ENCODE data around the gene JOSD2.

DNA sequence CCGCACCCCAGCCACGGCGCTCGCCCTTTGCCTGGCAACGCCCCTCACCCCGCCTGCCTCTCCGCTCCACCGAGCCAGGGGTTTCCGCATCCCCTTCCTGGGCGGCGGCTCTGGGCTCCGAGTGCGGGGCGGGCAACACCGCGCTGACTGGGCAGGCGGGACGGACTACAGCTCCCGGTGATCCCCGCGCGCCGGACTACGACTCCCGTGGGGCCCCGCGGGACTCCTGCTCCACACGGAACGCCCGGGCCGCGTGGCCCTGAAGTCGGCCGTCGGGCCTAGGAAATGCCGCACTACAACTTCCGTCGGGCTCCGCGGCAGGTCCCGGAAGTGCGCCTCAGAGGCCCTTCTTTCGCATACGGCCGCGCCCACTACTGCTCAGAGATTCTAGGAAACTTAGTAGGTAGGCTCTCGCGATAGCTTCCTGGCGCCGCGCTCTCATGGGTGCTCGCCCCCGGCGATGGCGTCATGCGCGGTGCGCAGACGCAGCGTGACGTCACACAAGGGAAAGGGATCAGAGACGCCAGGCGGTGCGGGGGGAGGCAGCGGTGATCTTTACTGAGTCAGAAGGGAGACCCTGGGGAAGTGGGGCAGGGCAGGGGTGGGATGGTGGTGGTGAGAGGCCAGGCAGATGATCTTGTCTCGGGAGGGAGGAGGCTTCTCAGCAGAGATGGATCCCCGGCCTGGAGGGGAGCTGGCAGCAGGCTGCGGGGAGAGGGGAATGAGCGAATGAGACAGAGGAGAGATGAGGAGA, at the start of gene JOSD2:
- TF ChIP-seq, protein P1, sequence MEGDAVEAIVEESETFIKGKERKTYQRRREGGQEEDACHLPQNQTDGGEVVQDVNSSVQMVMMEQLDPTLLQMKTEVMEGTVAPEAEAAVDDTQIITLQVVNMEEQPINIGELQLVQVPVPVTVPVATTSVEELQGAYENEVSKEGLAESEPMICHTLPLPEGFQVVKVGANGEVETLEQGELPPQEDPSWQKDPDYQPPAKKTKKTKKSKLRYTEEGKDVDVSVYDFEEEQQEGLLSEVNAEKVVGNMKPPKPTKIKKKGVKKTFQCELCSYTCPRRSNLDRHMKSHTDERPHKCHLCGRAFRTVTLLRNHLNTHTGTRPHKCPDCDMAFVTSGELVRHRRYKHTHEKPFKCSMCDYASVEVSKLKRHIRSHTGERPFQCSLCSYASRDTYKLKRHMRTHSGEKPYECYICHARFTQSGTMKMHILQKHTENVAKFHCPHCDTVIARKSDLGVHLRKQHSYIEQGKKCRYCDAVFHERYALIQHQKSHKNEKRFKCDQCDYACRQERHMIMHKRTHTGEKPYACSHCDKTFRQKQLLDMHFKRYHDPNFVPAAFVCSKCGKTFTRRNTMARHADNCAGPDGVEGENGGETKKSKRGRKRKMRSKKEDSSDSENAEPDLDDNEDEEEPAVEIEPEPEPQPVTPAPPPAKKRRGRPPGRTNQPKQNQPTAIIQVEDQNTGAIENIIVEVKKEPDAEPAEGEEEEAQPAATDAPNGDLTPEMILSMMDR (IDR thresholded peaks at IDR 0.05), result peak in 1 of 5 experiments; percentile 23
- TF ChIP-seq POLR2A (IDR thresholded peaks at IDR 0.05) (peak; percentile 67), POLR2AphosphoS5 (IDR thresholded peaks at IDR 0.05) (peak; percentile 54 to 87 (median 78))

All from transverse colon (tissue), 4 donors.